H1 (cell line): ENCODE results near the gene RETREG1. TPM values are rescaled to one million over a fixed set of nuclear protein-coding genes. Genes with fewer than 3 reads are reported as not detected.

ENCODE experiments used
- CTCF ChIA-PET: fragments of 300-600 bp; sonication (Branson Sonifier 250); formaldehyde crosslinking; loops from one replicate; lab custom pipeline; 2021; ENCODE audit not compliant: partially characterized antibody; lab: Charles Lee
- POLR2A ChIA-PET: fragments of 300-600 bp; sonication (Branson Sonifier 250); formaldehyde crosslinking; loops from one replicate; lab custom pipeline; 2021; ENCODE audit warnings: inconsistent platforms; ENCODE audit not compliant: partially characterized antibody; lab: Charles Lee
- DNase-seq, 2 experiments: peaks; one replicate each; pipeline versions ENCODE4 v3.0.0 to v3.0.0-alpha.2; 2010 to 2022; ENCODE audit warnings: low spot score in 2 of 2, low read depth in 1 of 2, mixed read lengths in 1 of 2
- FAIRE-seq: peaks from 2 replicates; lab custom pipeline; 2011; peaks lifted over from hg19 to GRCh38; lab: Jason Lieb, UNC
- H2AFZ ChIP-seq: 2 replicates; pipeline ENCODE4 v1.8.1; 2012; ENCODE audit warnings: low read length, inconsistent platforms
- H2AK5ac ChIP-seq: 2 replicates; pipeline ENCODE4 v1.6.1; 2013; ENCODE audit warnings: low read depth, low read length
- H2BK120ac ChIP-seq: replicated peaks from 2 replicates; pipeline ENCODE3; 2013; ENCODE audit warnings: low read depth, low read length, inconsistent platforms
- H2BK12ac ChIP-seq: 2 replicates; pipeline ENCODE4 v1.6.1; 2013; ENCODE audit warnings: low read depth, low read length
- H2BK15ac ChIP-seq: 2 replicates; pipeline ENCODE4 v1.6.1; 2013; ENCODE audit warnings: low read length
- H2BK20ac ChIP-seq: 2 replicates; pipeline ENCODE4 v1.6.1; 2013; ENCODE audit warnings: low read length
- H2BK5ac ChIP-seq: 2 replicates; pipeline ENCODE4 v1.6.1; 2013; ENCODE audit warnings: low read depth, low read length
- H3K14ac ChIP-seq: 2 replicates; pipeline ENCODE4 v1.6.1; 2013; ENCODE audit warnings: inconsistent platforms; ENCODE audit not compliant: insufficient read length
- H3K18ac ChIP-seq: 2 replicates; pipeline ENCODE4 v1.6.1; 2013; ENCODE audit warnings: low read length; ENCODE audit errors: extremely low read depth
- H3K23ac ChIP-seq: 2 replicates; pipeline ENCODE4 v1.6.1; 2013; ENCODE audit warnings: inconsistent platforms; ENCODE audit not compliant: insufficient read length
- H3K23me2 ChIP-seq: 2 replicates; pipeline ENCODE4 v1.6.1; 2013; ENCODE audit warnings: low read depth, low read length
- H3K27ac ChIP-seq: 2 replicates; pipeline ENCODE4 v1.6.1; 2011; ENCODE audit warnings: low read depth, low read length, inconsistent platforms
- H3K27me3 ChIP-seq, 4 experiments: replicated peaks in 1 of 4; 1 replicate in 1 of 4; 2 replicates in 3 of 4; pipeline versions ENCODE4 v1.6.1 to v1.8.1; 2011 to 2013; ENCODE audit warnings: low read length in 3 of 4, mild to moderate bottlenecking in 3 of 4, inconsistent platforms in 2 of 4, mixed read lengths in 2 of 4, moderate library complexity in 1 of 4; ENCODE audit not compliant: control insufficient read depth in 3 of 4, insufficient read depth in 3 of 4; ENCODE audit errors: extremely low read depth in 1 of 4
- H3K36me3 ChIP-seq, 4 experiments: 2 replicates each; pipeline versions ENCODE4 v1.6.1 to v1.8.1; 2011 to 2013; ENCODE audit warnings: mild to moderate bottlenecking in 4 of 4, low read length in 3 of 4, moderate library complexity in 2 of 4, control low read depth in 1 of 4, inconsistent platforms in 1 of 4; ENCODE audit not compliant: insufficient read depth in 4 of 4, control insufficient read depth in 2 of 4
- H3K4ac ChIP-seq: replicated peaks from 2 replicates; pipeline ENCODE3; 2013; ENCODE audit warnings: low read length, low read depth, mixed read lengths, inconsistent platforms; ENCODE audit not compliant: insufficient read length
- H3K4me1 ChIP-seq, 4 experiments: replicated peaks in 1 of 4; 1 replicate in 1 of 4; 2 replicates in 3 of 4; pipeline versions ENCODE4 v1.6.1 to v1.8.1; 2011 to 2013; ENCODE audit warnings: low read length in 3 of 4, inconsistent platforms in 2 of 4, mixed read lengths in 1 of 4; ENCODE audit not compliant: insufficient read depth in 4 of 4, control insufficient read depth in 3 of 4
- H3K4me2 ChIP-seq, 2 experiments: 2 replicates each; pipeline versions ENCODE4 v1.6.1 to v1.8.1; 2011 to 2013; ENCODE audit warnings: low read depth in 2 of 2, low read length in 2 of 2, control low read depth in 1 of 2, inconsistent platforms in 1 of 2, mild to moderate bottlenecking in 1 of 2; ENCODE audit not compliant: insufficient read depth in 1 of 2
- H3K4me3 ChIP-seq, 4 experiments: fragments of 200-600, 300-600 bp in 1 of 4; sonication (generic), shearing (Covaris generic), sonication (Bioruptor Twin) in 1 of 4; 2 replicates each; pipeline versions ENCODE4 v1.5.1 to v1.8.1; 2011 to 2016; ENCODE audit warnings: low read length in 4 of 4, low read depth in 3 of 4, control low read depth in 2 of 4, inconsistent platforms in 2 of 4, mild to moderate bottlenecking in 2 of 4, mixed read lengths in 1 of 4, moderate library complexity in 1 of 4; ENCODE audit not compliant: insufficient read depth in 2 of 4; ENCODE audit errors: extremely low read depth in 1 of 4
- H3K56ac ChIP-seq: replicated peaks from 2 replicates; pipeline ENCODE3; 2013; ENCODE audit warnings: low read depth, mild to moderate bottlenecking, mixed read lengths, low read length, inconsistent platforms; ENCODE audit not compliant: insufficient read length
- H3K79me1 ChIP-seq: 2 replicates; pipeline ENCODE4 v1.6.1; 2013; ENCODE audit warnings: low read depth, low read length, control low read depth
- H3K79me2 ChIP-seq, 2 experiments: 2 replicates each; pipeline versions ENCODE4 v1.6.1 to v1.8.1; 2012 to 2013; ENCODE audit warnings: low read length in 2 of 2, mild to moderate bottlenecking in 2 of 2, inconsistent platforms in 1 of 2; ENCODE audit not compliant: insufficient read depth in 2 of 2, control insufficient read depth in 1 of 2
- H3K9ac ChIP-seq, 4 experiments: replicated peaks in 1 of 4; 1 replicate in 1 of 4; 2 replicates in 3 of 4; pipeline versions ENCODE4 v1.6.1 to v1.8.1; 2011 to 2013; ENCODE audit warnings: low read depth in 3 of 4, low read length in 3 of 4, control low read depth in 2 of 4, mild to moderate bottlenecking in 2 of 4, moderate library complexity in 2 of 4, inconsistent platforms in 1 of 4; ENCODE audit errors: extremely low read depth in 1 of 4
- H3K9me3 ChIP-seq, 2 experiments: 2 replicates each; pipeline versions ENCODE4 v1.6.1 to v1.8.1; 2012 to 2013; ENCODE audit warnings: mild to moderate bottlenecking in 2 of 2, moderate library complexity in 2 of 2, control low read depth in 1 of 2, inconsistent platforms in 1 of 2, low read depth in 1 of 2, low read length in 1 of 2, mixed read lengths in 1 of 2; ENCODE audit not compliant: insufficient read depth in 2 of 2
- H4K20me1 ChIP-seq, 2 experiments: replicated peaks in 1 of 2; 2 replicates each; pipeline versions ENCODE3 to v1.8.1; 2011 to 2013; ENCODE audit warnings: inconsistent platforms in 2 of 2, low read length in 2 of 2, mild to moderate bottlenecking in 1 of 2; ENCODE audit not compliant: insufficient read depth in 2 of 2, control insufficient read depth in 1 of 2
- H4K5ac ChIP-seq: 2 replicates; pipeline ENCODE4 v1.6.1; 2013; ENCODE audit warnings: low read length, low read depth, mixed read lengths, inconsistent platforms; ENCODE audit not compliant: insufficient read length
- H4K8ac ChIP-seq: 2 replicates; pipeline ENCODE4 v1.8.0; 2013; ENCODE audit warnings: mild to moderate bottlenecking, moderate library complexity, low read length, inconsistent platforms; ENCODE audit not compliant: insufficient read depth; ENCODE audit errors: extremely low read depth
- H4K91ac ChIP-seq: replicated peaks from 2 replicates; pipeline ENCODE3; 2013; ENCODE audit warnings: low read length, mixed read lengths, inconsistent platforms; ENCODE audit not compliant: insufficient read length
- BCL11A ChIP-seq, 2 experiments: IDR thresholded peaks; one replicate each; pipeline ENCODE4 v1.6.1; 2011; ENCODE audit warnings: low read depth in 2 of 2, low read length in 2 of 2, mild to moderate bottlenecking in 2 of 2
- CEBPB ChIP-seq: IDR thresholded peaks from 2 replicates; pipeline ENCODE4 v1.6.1; 2012; ENCODE audit warnings: low read depth, low read length
- MAFK ChIP-seq: IDR thresholded peaks from 2 replicates; pipeline ENCODE4 v1.6.1; 2012; ENCODE audit warnings: low read depth, mild to moderate bottlenecking, improper control_type of control experiment, low read length
- PHF8 ChIP-seq: fragments of 200-600 bp; sonication (generic); conservative IDR thresholded peaks from 2 replicates; pipeline ENCODE4 v1.7.1; 2012; ENCODE audit warnings: low read depth, mild to moderate bottlenecking, inconsistent platforms, low read length, moderate library complexity
- SP1 ChIP-seq: IDR thresholded peaks from 2 replicates; pipeline ENCODE4 v1.6.1; 2011; ENCODE audit warnings: low read depth, low read length
- TAF7 ChIP-seq: optimal IDR thresholded peaks from 2 replicates; pipeline ENCODE3; 2011; ENCODE audit warnings: low read depth, mild to moderate bottlenecking, inconsistent platforms, low read length, moderate library complexity, borderline replicate concordance
- WGBS, 2 experiments: shearing (Covaris generic) in 1 of 2; methylation state at CpG; one replicate each; pipeline versions ENCODE4 v1.1.6 to v1.1.7; 2013 to 2015; ENCODE audit warnings: low lambda C conversion rate in 2 of 2, mixed read lengths in 2 of 2, inconsistent platforms in 1 of 2, low coverage in 1 of 2, missing lambda C conversion rate in 1 of 2; ENCODE audit not compliant: insufficient replicate concordance in 2 of 2, insufficient coverage in 1 of 2, insufficient read length in 1 of 2; ENCODE audit errors: extremely low coverage in 1 of 2, missing lambda C conversion rate in 1 of 2; 5-methylcytosine and 5-hydroxymethylcytosine counted together
- polyA plus RNA-seq, 7 experiments: library from polyadenylated mRNA; depleted of rRNA in 3 of 7; stranded (reverse) in 5 of 7; unstranded in 2 of 7; fragments of >200 nt in 5 of 7; fragments of 200-250 nt in 2 of 7; gene quantifications; 1 replicate in 5 of 7; 2 replicates in 1 of 7; 4 replicates in 1 of 7; pipeline versions ENCODE4 v1.2.1 to v1.2.3, GENCODE V29; 2011 to 2013; ENCODE audit warnings: missing spikeins in 2 of 7, mixed read lengths in 2 of 7
- total RNA-seq: library from RNA; stranded (reverse); fragmentation: NEBNext Ultra II Directional; extraction: Animal tissue kit (Norgen Biotek cat#: 25700); gene quantifications from 2 replicates; pipeline ENCODE4 v1.2.1, GENCODE V29; 2021

Gene RETREG1
- total and polyA plus RNA-seq, 2 of the 8 experiments (the other 6 are each of a cell fraction or from before 2014, with no cell fraction given): 0.62 to 1.9 TPM

GRCh38 chr5:16546732-16547131 lies 70.1 kb downstream of the RETREG1 start:
- H3K9me3 ChIP-seq: no peaks in the 10 kb centered on the region
- H3K36me3 ChIP-seq: no peaks in the 10 kb centered on the region
- H3K56ac ChIP-seq: no peak overlapping the region
- no peak overlapping the region for H2AFZ ChIP-seq
- H2BK120ac ChIP-seq: no peak overlapping the region
- H4K5ac ChIP-seq: no peak overlapping the region
- H3K4ac ChIP-seq: no peak overlapping the region
- FAIRE-seq (no peak), DNase-seq (no peak)
- H4K8ac ChIP-seq: no peak overlapping the region
- H4K91ac ChIP-seq: no peak overlapping the region
- no peaks in the 10 kb centered on the region for H3K23me2 ChIP-seq
- H3K79me2 ChIP-seq: no peaks in the 10 kb centered on the region
- CTCF ChIA-PET: interaction anchor here (1.2 to 9.8 kb wide), 9 partner anchors 10 to 238 kb away, joined by 3 to 155 read pairs (median 6); no protein-coding TSS in a partner anchor
- H2BK12ac ChIP-seq: no peak overlapping the region
- no peak overlapping the region for H3K14ac ChIP-seq
- POLR2A ChIA-PET: no interaction called here
- H2BK15ac ChIP-seq: no peak overlapping the region
- H2AK5ac ChIP-seq: no peak overlapping the region
- H3K4me3 ChIP-seq: no peak overlapping the region
- 79% methylated on average over 4 of the region's 4 CpGs; no CpG with 5 or more reads in 1 of the 2 experiments for WGBS, 2 experiments
- H3K9ac ChIP-seq: no peak overlapping the region
- no peaks in the 10 kb centered on the region for H3K27me3 ChIP-seq
- no peak overlapping the region for H3K4me2 ChIP-seq
- H3K27ac ChIP-seq: no peak overlapping the region
- H4K20me1 ChIP-seq: no peaks in the 10 kb centered on the region
- H2BK5ac ChIP-seq: no peak overlapping the region
- no peaks in the 10 kb centered on the region for H3K79me1 ChIP-seq
- TF ChIP-seq PHF8: no peak
- TF ChIP-seq TAF7: no peak
- no peak for TF ChIP-seq SP1
- TF ChIP-seq MAFK: no peak
- no peak for TF ChIP-seq BCL11A (IDR thresholded peaks at IDR 0.05; ENCODE audit: low read depth in 2 of 2, low read length in 2 of 2)
- TF ChIP-seq CEBPB: no peak
- H3K4me1 ChIP-seq: 0 out of 7 replicates have a peak, but pooled peaks cover 0 to 2% (median 0%) of the 10 kb centered on the region in 4 experiments
- H3K18ac ChIP-seq: no peak overlapping the region
- no peak overlapping the region for H2BK20ac ChIP-seq
- no peak overlapping the region for H3K23ac ChIP-seq
